Placental epithelial cell (primary cell): Measurements from ENCODE around the gene TGM2. TPM values are rescaled to one million over a fixed set of nuclear protein-coding genes. Genes with fewer than 3 reads are reported as not detected.

Source experiments
- small RNA-seq: library from RNA; depleted of rRNA; stranded (forward); fragments of <200 nt; gene quantifications from one replicate; pipeline ENCODE3, GENCODE V24; 2012
- total RNA-seq: library from RNA; depleted of rRNA; stranded (reverse); fragments of >200 nt; gene quantifications from 2 replicates; pipeline ENCODE4 v1.2.3, GENCODE V29; 2012

The TGM2 gene
- total RNA-seq, result 1,854 and 3,151 TPM in 2 replicates

DNA sequence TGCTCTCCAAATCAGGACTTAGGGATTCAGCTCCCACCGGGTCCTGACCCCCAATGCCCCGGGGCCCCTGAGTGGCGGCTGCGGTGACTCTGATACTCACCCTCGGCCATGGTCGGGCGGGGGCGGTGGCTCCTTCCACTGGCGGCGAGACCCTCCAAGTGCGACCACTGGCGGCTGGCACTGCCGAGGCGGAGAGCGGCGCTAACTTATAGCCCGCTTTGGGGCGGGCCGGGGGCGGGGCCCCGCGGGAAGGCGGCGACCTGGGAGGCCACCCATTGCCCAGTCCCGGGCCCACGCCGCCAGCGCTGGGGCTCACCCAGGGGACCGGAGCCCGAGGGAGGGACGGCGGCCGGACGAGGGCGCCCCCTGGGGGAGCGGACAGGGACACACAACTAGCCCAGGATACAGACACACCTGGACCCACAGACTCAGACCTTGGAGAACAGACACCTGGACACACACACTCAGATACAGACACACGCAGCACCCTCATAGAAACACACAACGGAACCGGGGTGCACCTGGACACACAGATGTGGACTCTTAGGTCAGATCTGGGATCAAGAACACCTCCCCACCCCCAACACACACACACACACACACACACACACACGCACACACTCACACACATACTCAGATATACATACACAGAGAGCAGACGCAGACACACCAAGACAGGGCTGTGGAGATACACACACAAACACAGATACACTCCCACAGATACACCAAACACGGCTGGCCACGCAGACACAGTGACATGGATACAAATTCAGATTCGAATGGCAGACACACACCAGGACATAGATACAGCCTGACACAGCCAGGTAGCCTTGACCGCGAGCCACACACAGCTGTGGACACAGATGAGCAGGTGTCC is at the start of gene TGM2:
Gene TGM2, minus strand, starts transcription at position 182 of the 877 bp plus-strand sequence. Its CDS starts 72 bp downstream, at position 110.

Small RNA genes lying within 50 kb of the gene (small RNA-seq; reads per million reads assigned to genes)
- not detected for gene RN7SL237P

Other genes starting within 250 kb of the TGM2 start
- 23.5 and 28.7 TPM in 2 replicates for gene TTI1, start 131.8 kb downstream of the TGM2 start, total RNA-seq
- gene RPRD1B, start 131.5 kb downstream of the TGM2 start, total RNA-seq, result 28.0 and 45.5 TPM in 2 replicates
- gene KIAA1755, start 95.5 kb upstream of the TGM2 start, total RNA-seq, result 7.5 and 11.3 TPM in 2 replicates
- gene BPI, start 138.9 kb upstream of the TGM2 start, total RNA-seq, result not detected in 2 replicates
- gene LBP, start 181.2 kb upstream of the TGM2 start, total RNA-seq, result 0.11 TPM in 1 of 2 replicates, not detected in the other